ENCODE results near the gene VEZT. TPM values are rescaled to one million over a fixed set of nuclear protein-coding genes. Genes with fewer than 3 reads are reported as not detected.

Gene VEZT
- total RNA-seq, 4 donors from 2014 or later: 82.1 to 141 (median 85.4) TPM

- peak overlapping the region; percentile 41 to 78 for H3K4me3 ChIP-seq
- no peaks in the 10 kb centered on the region for H3K36me3 ChIP-seq
- TF ChIP-seq POLR2AphosphoS5 (IDR thresholded peaks at IDR 0.05) (no peak), CTCF (IDR thresholded peaks at IDR 0.05) (no peak), EP300 (IDR thresholded peaks at IDR 0.05) (no peak), POLR2A (IDR thresholded peaks at IDR 0.05) (no peak)
- H3K27ac ChIP-seq: peak overlapping the region in 3 of 4 donors; percentile 44 to 97 (median 96)
- no peaks in the 10 kb centered on the region for H3K27me3 ChIP-seq
- WGBS, 2 donors (ENCODE audit: low coverage in 1 of 2): 14 to 15% methylated on average over 1 of the region's 1 CpG
- no peaks in the 10 kb centered on the region for H3K9me3 ChIP-seq
- no peak for ATAC-seq
- peaks cover 0 to 53% (median 0%) of the 10 kb centered on the region in 3 donors for H3K4me1 ChIP-seq
Measured at GRCh38 chr12:95215949-95216348, 1.7 kb upstream of the VEZT start.

GRCh38 chr12:95216711-95217376 is 763 bp upstream of the VEZT start:
- 0 to 3% methylated on average over 5 to 12 of the region's 45 CpGs for WGBS, 2 donors (ENCODE audit: low coverage in 1 of 2)
- Histone ChIP-seq H3K36me3 (no peaks in the 10 kb centered on the region), H3K27ac (peak overlapping the region; percentile 32 to 97 (median 95)), H3K4me1 (peaks cover 0 to 62% (median 0%) of the 10 kb centered on the region in 3 donors), H3K9me3 (no peaks in the 10 kb centered on the region), H3K27me3 (no peaks in the 10 kb centered on the region), H3K4me3 (peak overlapping the region; percentile 41 to 78)
- ATAC-seq: peak; percentile 31
- TF ChIP-seq POLR2AphosphoS5 (IDR thresholded peaks at IDR 0.05): no peak
- TF ChIP-seq POLR2A (IDR thresholded peaks at IDR 0.05): peak in 1 of 2 donors; percentile 74
- no peak for TF ChIP-seq CTCF (IDR thresholded peaks at IDR 0.05)
- TF ChIP-seq EP300 (IDR thresholded peaks at IDR 0.05): no peak

GRCh38 chr12:95218150-95219133 is 835 bp downstream of the VEZT start:
- TF ChIP-seq EP300 (IDR thresholded peaks at IDR 0.05): no peak
- TF ChIP-seq POLR2A (IDR thresholded peaks at IDR 0.05): no peak
- TF ChIP-seq CTCF (IDR thresholded peaks at IDR 0.05): no peak
- no peak for TF ChIP-seq POLR2AphosphoS5 (IDR thresholded peaks at IDR 0.05)
- H3K27me3 ChIP-seq: no peaks in the 10 kb centered on the region
- 1 to 3% methylated on average over 15 to 22 of the region's 35 CpGs for WGBS, 2 donors (ENCODE audit: low coverage in 1 of 2)
- no peaks in the 10 kb centered on the region for H3K9me3 ChIP-seq
- H3K36me3 ChIP-seq: no peaks in the 10 kb centered on the region
- peaks cover 0 to 74% (median 0%) of the 10 kb centered on the region in 3 donors for H3K4me1 ChIP-seq
- no peak for ATAC-seq
- peak overlapping the region; percentile 82 to 97 (median 95) for H3K27ac ChIP-seq
- peak overlapping the region; percentile 55 to 78 for H3K4me3 ChIP-seq

- Histone ChIP-seq H3K4me3 (no peak overlapping the region), H3K4me1 (peaks cover 0 to 72% (median 0%) of the 10 kb centered on the region in 3 donors), H3K27me3 (no peaks in the 10 kb centered on the region), H3K9me3 (no peaks in the 10 kb centered on the region), H3K27ac (peak overlapping the region in 2 of 4 donors; percentile 96 to 97), H3K36me3 (peaks cover 0 to 10% of the 10 kb centered on the region in 2 donors)
- ATAC-seq: no peak
- 75 to 100% methylated on average over 4 of the region's 4 CpGs for WGBS, 2 donors (ENCODE audit: low coverage in 1 of 2)
- TF ChIP-seq POLR2AphosphoS5 (IDR thresholded peaks at IDR 0.05) (no peak), CTCF (IDR thresholded peaks at IDR 0.05) (no peak), POLR2A (IDR thresholded peaks at IDR 0.05) (no peak), EP300 (IDR thresholded peaks at IDR 0.05) (no peak)
Measured at GRCh38 chr12:95220190-95220589, 2.6 kb downstream of the VEZT start.

All from gastroesophageal sphincter (tissue), 4 donors.